ENCODE measurements around the gene S100PBP.

- TF ChIP-seq CTCF (conservative IDR thresholded peaks at IDR 0.05; ENCODE audit: low read depth, low read length) (no peak), EZH2 (IDR thresholded peaks at IDR 0.05; ENCODE audit: borderline replicate concordance, low read depth, low read length, poor library complexity, severe bottlenecking) (no peak)
Measured at GRCh38 chr1:32830092-32830852, 12.8 kb downstream of the S100PBP start.
